ENCODE measurements around the gene SYTL4.

SYTL4 gene

GRCh38 chrX:100717363-100717762 lies 14.6 kb downstream of the SYTL4 start:
- no peak for TF ChIP-seq CTCF (IDR thresholded peaks at IDR 0.05; ENCODE audit: low read depth, low read length, missing control alignments)
- H3K4me3 ChIP-seq (replicated peaks; ENCODE audit: low read depth, low read length): no peak overlapping the region
- no peak for DNase-seq (ENCODE audit: extremely low read depth, low read depth)

- TF ChIP-seq CTCF (IDR thresholded peaks at IDR 0.05; ENCODE audit: low read depth, low read length, missing control alignments): no peak
- no peak for DNase-seq (ENCODE audit: extremely low read depth, low read depth)
- H3K4me3 ChIP-seq (replicated peaks; ENCODE audit: low read depth, low read length): no peak overlapping the region
Measured at GRCh38 chrX:100710816-100711215, 21.1 kb downstream of the SYTL4 start.

DNA sequence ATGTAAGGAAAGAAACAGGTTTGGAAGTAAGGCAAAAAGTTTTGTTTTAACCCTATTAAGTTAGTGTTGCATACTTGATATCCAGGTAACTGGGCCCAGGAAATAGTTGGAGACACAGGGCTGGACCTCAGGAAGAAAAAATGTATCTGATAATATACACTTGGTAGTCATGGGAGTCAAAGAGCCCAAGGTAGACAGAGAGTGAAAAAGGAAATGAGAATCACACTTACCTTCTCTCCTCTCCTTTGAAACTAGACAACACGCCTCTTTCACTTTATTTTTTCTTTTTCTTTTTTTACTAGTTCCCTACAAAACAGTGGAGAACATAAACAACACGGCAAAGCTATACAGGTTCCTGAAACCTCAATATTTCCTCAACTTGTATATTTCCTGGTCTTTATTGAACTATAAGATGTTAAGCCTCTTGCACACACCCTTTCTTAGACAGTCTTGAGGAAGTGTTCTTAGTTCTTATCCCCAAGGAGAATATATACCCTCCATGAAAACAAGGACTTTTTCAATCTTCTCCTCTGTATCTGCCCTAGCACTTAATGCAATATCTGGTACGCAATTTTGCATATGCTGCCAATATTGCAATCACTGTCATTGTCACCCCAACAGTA lies 27.2 kb downstream of the SYTL4 start:
- TF ChIP-seq CTCF (IDR thresholded peaks at IDR 0.05; ENCODE audit: low read depth, low read length, missing control alignments): no peak
- H3K4me3 ChIP-seq (replicated peaks; ENCODE audit: low read depth, low read length): no peak overlapping the region
- DNase-seq (ENCODE audit: extremely low read depth, low read depth): no peak

DNA sequence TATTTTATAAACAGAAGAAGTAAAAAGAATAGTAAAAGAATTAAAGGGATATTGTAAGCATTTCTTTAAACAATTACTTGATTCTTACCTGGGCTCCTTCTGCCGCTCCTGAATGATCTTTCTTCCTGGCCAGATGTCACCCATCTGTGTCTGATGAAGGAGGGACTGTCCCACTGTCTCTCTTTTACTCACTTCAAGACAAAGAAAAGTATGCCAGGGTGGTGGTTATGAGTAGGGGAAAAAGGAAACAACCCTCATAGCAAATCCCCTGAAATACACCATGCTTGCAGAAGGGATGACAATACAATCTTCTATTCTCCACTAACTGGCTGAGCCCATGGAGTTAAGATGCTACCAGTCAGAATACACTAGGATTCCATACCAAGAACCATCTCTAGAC lies 31.1 kb downstream of the SYTL4 start:
- no peak overlapping the region for H3K4me3 ChIP-seq (replicated peaks; ENCODE audit: low read depth, low read length)
- no peak for DNase-seq (ENCODE audit: extremely low read depth, low read depth)
- TF ChIP-seq CTCF (IDR thresholded peaks at IDR 0.05; ENCODE audit: low read depth, low read length, missing control alignments): no peak

DNA sequence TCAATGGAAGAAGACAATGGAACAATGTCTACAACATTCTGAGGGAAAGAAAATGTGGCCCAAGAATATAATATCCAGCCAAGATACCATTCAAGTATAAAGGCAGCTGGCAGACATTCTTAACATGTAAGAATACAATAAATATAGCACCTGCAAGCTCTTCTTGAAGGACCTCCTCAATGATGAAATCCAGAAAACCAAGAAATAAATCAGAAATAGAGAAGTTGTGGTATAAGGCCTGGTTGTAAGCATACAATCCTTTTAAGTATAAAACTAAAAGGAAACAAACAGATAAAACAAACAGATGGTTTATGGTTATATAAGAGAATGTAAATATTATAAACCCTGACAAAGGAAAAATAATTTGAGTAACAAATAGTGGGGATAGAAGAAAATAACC lies 33.4 kb downstream of the SYTL4 start:
- DNase-seq (ENCODE audit: extremely low read depth, low read depth): no peak
- no peak overlapping the region for H3K4me3 ChIP-seq (replicated peaks; ENCODE audit: low read depth, low read length)
- TF ChIP-seq CTCF (IDR thresholded peaks at IDR 0.05; ENCODE audit: low read depth, low read length, missing control alignments): no peak

- TF ChIP-seq CTCF (IDR thresholded peaks at IDR 0.05; ENCODE audit: low read depth, low read length, missing control alignments): no peak
- DNase-seq (ENCODE audit: extremely low read depth, low read depth): no peak
- H3K4me3 ChIP-seq (replicated peaks; ENCODE audit: low read depth, low read length): no peak overlapping the region
Measured at GRCh38 chrX:100696699-100697351, 35.1 kb downstream of the SYTL4 start.
